ENCODE results near the gene VSTM2L. TPM values are rescaled to one million over a fixed set of nuclear protein-coding genes. Genes with fewer than 3 reads are reported as not detected.

Gene VSTM2L
- polyA plus RNA-seq, 1 donor (not counting 4 experiments of a cell fraction or from before 2014, with no cell fraction given): 0.75 TPM

DNA sequence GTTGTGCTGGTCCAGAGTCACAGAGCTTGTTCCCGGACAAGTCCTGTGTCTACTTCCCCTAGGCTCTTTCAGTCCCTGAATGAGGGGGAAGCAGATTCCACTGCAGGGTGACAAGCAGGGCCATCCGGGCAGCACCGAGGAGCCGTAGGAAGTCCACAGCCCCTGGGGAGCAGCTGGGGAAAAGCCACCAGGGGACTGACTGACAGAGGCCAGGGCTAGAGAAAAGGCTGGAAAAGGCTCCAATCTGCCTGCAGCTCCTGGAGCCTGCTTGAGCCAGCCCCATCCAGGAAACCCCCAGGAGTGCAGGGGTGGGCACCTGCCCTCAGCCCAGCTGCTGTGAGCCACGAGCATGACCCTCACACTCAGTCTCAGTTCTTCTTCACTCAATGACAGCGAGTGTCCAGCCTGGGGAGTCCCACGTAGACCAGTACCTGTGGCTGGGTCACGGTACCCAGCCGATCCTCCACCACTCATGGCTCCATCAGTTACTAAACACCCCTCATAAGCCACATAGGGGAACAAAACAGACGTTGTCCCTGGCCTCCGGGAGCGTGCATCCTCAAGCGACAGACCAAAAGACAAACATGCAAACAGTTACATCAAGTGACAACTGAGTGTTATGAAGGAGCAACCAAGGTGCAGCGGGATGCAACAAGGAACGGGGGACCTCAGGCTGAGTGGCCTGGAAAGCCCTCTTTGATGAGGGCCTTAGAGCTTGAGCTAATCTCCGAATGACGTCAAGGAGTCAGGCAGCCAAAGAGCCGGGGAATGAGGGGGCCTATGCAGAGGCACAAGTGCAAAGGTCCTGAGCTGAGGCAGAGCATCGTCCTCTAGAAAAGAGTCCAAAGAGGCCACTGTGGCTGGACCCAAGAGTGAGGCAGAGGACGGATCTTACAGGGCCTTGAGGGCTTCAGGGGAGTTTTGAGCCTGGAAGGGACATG is 24.8 kb upstream of the VSTM2L start:
- TF ChIP-seq, protein P1, sequence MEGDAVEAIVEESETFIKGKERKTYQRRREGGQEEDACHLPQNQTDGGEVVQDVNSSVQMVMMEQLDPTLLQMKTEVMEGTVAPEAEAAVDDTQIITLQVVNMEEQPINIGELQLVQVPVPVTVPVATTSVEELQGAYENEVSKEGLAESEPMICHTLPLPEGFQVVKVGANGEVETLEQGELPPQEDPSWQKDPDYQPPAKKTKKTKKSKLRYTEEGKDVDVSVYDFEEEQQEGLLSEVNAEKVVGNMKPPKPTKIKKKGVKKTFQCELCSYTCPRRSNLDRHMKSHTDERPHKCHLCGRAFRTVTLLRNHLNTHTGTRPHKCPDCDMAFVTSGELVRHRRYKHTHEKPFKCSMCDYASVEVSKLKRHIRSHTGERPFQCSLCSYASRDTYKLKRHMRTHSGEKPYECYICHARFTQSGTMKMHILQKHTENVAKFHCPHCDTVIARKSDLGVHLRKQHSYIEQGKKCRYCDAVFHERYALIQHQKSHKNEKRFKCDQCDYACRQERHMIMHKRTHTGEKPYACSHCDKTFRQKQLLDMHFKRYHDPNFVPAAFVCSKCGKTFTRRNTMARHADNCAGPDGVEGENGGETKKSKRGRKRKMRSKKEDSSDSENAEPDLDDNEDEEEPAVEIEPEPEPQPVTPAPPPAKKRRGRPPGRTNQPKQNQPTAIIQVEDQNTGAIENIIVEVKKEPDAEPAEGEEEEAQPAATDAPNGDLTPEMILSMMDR (optimal IDR thresholded peaks at IDR 0.05 in 1 of 3, IDR thresholded peaks at IDR 0.05 in 1 of 3, conservative IDR thresholded peaks at IDR 0.05 in 1 of 3; ENCODE audit: extremely low read depth in 1 of 3, insufficient read depth in 2 of 3, low read length in 3 of 3): no peak
- no peak for TF ChIP-seq EZH2 (IDR thresholded peaks at IDR 0.05; ENCODE audit: low read length)
- Histone ChIP-seq H3K27me3 (ENCODE audit: control insufficient read depth, extremely low read depth, insufficient read depth, low read length) (peaks cover 3% of the 10 kb centered on the region), H3K4me2 (ENCODE audit: control insufficient read depth, extremely low read depth, insufficient read depth, low read depth, low read length) (no peak overlapping the region), H2AFZ (ENCODE audit: control insufficient read depth, low read length) (no peak overlapping the region), H3K79me2 (ENCODE audit: control insufficient read depth, insufficient read depth, low read length) (no peaks in the 10 kb centered on the region), H3K36me3 (ENCODE audit: control insufficient read depth in 2 of 2, extremely low read depth in 1 of 2, insufficient read depth in 2 of 2, low read length in 2 of 2) (peaks cover 0 to 2% of the 10 kb centered on the region in 2 experiments), H3K9ac (ENCODE audit: control insufficient read depth, extremely low read depth, insufficient read depth, low read length) (no peak overlapping the region), H3K27ac (ENCODE audit: control insufficient read depth, insufficient read depth, low read length) (no peak overlapping the region), H4K20me1 (ENCODE audit: control insufficient read depth, extremely low read depth, insufficient read depth, low read length) (no peaks in the 10 kb centered on the region), H3K9me1 (ENCODE audit: control insufficient read depth, extremely low read depth, insufficient read depth, low read length) (no peaks in the 10 kb centered on the region), H3K4me1 (ENCODE audit: control insufficient read depth, extremely low read depth, insufficient read depth, low read length) (no peaks in the 10 kb centered on the region), H3K9me3 (ENCODE audit: control insufficient read depth, low read depth, low read length) (no peaks in the 10 kb centered on the region), H3K4me3 (ENCODE audit: control insufficient read depth in 2 of 3, extremely low read depth in 1 of 3, insufficient read depth in 2 of 3, low read depth in 1 of 3, low read length in 3 of 3) (no peak overlapping the region)
- DNase-seq (ENCODE audit: low read depth, low spot score): no peak
- no peak for FAIRE-seq
- dilution Hi-C loops (cut with MboI; ENCODE audit: extremely low pct_ligation_motif_present, low sequenced_read_pairs): no loop called here

DNA sequence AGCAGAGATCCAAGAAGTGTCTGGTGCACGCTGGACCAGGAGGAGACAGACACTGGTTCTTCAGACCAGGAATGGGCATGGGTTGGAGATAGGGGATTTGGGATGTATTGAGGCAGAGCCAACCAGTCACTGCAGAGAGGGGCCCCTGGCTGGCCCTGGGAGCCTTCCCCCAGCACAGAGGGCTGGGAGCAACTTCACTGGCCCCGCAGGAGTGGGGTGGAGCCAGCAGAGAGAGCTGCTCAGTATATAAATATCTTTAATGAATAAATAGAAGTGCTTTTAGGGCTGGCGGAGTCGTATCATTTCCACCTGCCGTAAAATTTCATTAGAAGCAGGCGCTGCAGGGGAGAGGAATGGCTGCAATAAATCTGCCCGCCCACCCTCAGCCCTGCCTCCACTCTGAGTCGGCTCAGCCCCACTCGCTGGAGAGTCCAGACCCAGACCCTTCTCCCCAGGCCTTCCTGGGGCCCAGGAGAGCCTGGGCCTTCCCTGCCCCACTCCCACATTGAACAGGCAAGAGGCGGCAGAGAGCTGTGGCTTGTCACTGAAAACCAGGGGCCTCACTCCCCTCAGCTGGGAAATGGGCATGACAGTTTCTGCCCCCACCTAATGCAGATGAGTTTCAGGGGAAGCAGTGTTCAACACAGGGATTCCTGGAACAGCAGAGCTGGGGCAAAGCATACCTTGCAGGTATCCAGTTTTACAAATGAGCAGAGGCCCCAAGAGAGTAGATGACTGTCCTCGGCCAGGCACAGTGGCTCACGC is 23.9 kb upstream of the VSTM2L start:
- H3K79me2 ChIP-seq (ENCODE audit: control insufficient read depth, insufficient read depth, low read length): no peaks in the 10 kb centered on the region
- no peak for DNase-seq (ENCODE audit: low read depth, low spot score)
- H3K9me3 ChIP-seq (ENCODE audit: control insufficient read depth, low read depth, low read length): no peaks in the 10 kb centered on the region
- dilution Hi-C loops (cut with MboI; ENCODE audit: extremely low pct_ligation_motif_present, low sequenced_read_pairs): no loop called here
- H3K4me2 ChIP-seq (ENCODE audit: control insufficient read depth, extremely low read depth, insufficient read depth, low read depth, low read length): no peak overlapping the region
- H3K4me3 ChIP-seq (ENCODE audit: control insufficient read depth in 2 of 3, extremely low read depth in 1 of 3, insufficient read depth in 2 of 3, low read depth in 1 of 3, low read length in 3 of 3): no peak overlapping the region
- FAIRE-seq: no peak
- H2AFZ ChIP-seq (ENCODE audit: control insufficient read depth, low read length): no peak overlapping the region
- peaks cover 0 to 2% of the 10 kb centered on the region in 2 experiments for H3K36me3 ChIP-seq (ENCODE audit: control insufficient read depth in 2 of 2, extremely low read depth in 1 of 2, insufficient read depth in 2 of 2, low read length in 2 of 2)
- no peaks in the 10 kb centered on the region for H4K20me1 ChIP-seq (ENCODE audit: control insufficient read depth, extremely low read depth, insufficient read depth, low read length)
- H3K9ac ChIP-seq (ENCODE audit: control insufficient read depth, extremely low read depth, insufficient read depth, low read length): no peak overlapping the region
- no peaks in the 10 kb centered on the region for H3K4me1 ChIP-seq (ENCODE audit: control insufficient read depth, extremely low read depth, insufficient read depth, low read length)
- peaks cover 3% of the 10 kb centered on the region for H3K27me3 ChIP-seq (ENCODE audit: control insufficient read depth, extremely low read depth, insufficient read depth, low read length)
- no peak for TF ChIP-seq EZH2 (IDR thresholded peaks at IDR 0.05; ENCODE audit: low read length)
- TF ChIP-seq, protein P1 (optimal IDR thresholded peaks at IDR 0.05 in 1 of 3, IDR thresholded peaks at IDR 0.05 in 1 of 3, conservative IDR thresholded peaks at IDR 0.05 in 1 of 3; ENCODE audit: extremely low read depth in 1 of 3, insufficient read depth in 2 of 3, low read length in 3 of 3): no peak
- H3K9me1 ChIP-seq (ENCODE audit: control insufficient read depth, extremely low read depth, insufficient read depth, low read length): no peaks in the 10 kb centered on the region
- H3K27ac ChIP-seq (ENCODE audit: control insufficient read depth, insufficient read depth, low read length): no peak overlapping the region
